OCI-LY7 (cell line): ENCODE measurements around the gene PDE11A.

Experiments
- EZH2phosphoT487 ChIP-seq: fragments of 200-600 bp; sonication (generic); IDR thresholded peaks from 2 replicates; pipeline ENCODE4 v1.6.1; 2018; ENCODE audit warnings: low read depth, borderline replicate concordance, mild to moderate bottlenecking, mixed run types, antibody characterized with exemption, low read length, moderate library complexity, mixed read lengths
- TF ChIP-seq, protein P1 (sequence below): fragments of 200-600 bp; sonication (generic); conservative IDR thresholded peaks from 2 replicates; pipeline ENCODE4 v1.5.1; 2014; ENCODE audit warnings: mild to moderate bottlenecking, antibody characterized with exemption, low read length, moderate library complexity, mixed read lengths

DNA sequence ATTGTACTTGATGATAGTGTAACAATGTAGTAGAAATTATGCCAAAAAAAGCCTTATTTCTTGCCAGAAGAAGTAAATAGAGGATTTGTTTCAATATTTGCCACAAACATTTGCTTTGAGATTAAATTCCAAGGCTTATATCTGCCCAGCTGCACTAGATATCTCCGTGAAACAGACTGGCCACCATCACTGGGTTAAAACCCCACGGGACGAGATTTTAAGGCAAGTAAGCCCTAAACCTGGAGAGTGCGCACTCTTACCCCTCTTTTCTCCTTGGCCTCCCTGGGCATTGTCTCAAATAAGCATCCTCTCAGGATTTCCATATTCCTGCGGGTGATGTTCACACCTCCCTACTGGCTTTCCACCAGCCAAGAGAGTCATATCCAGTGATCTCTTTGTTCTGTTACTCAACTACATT lies 345.6 kb downstream of the PDE11A start:
- TF ChIP-seq, protein P1, sequence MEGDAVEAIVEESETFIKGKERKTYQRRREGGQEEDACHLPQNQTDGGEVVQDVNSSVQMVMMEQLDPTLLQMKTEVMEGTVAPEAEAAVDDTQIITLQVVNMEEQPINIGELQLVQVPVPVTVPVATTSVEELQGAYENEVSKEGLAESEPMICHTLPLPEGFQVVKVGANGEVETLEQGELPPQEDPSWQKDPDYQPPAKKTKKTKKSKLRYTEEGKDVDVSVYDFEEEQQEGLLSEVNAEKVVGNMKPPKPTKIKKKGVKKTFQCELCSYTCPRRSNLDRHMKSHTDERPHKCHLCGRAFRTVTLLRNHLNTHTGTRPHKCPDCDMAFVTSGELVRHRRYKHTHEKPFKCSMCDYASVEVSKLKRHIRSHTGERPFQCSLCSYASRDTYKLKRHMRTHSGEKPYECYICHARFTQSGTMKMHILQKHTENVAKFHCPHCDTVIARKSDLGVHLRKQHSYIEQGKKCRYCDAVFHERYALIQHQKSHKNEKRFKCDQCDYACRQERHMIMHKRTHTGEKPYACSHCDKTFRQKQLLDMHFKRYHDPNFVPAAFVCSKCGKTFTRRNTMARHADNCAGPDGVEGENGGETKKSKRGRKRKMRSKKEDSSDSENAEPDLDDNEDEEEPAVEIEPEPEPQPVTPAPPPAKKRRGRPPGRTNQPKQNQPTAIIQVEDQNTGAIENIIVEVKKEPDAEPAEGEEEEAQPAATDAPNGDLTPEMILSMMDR = no peak
- no peak for TF ChIP-seq EZH2phosphoT487
